Measurements from ENCODE around the gene ZFP91.
"Not testable (repeated sequence)": the region's sequence is repeated elsewhere in the genome, so short reads cannot be mapped to it uniquely, and the experiment has no call there.

ZFP91 gene, protein sequence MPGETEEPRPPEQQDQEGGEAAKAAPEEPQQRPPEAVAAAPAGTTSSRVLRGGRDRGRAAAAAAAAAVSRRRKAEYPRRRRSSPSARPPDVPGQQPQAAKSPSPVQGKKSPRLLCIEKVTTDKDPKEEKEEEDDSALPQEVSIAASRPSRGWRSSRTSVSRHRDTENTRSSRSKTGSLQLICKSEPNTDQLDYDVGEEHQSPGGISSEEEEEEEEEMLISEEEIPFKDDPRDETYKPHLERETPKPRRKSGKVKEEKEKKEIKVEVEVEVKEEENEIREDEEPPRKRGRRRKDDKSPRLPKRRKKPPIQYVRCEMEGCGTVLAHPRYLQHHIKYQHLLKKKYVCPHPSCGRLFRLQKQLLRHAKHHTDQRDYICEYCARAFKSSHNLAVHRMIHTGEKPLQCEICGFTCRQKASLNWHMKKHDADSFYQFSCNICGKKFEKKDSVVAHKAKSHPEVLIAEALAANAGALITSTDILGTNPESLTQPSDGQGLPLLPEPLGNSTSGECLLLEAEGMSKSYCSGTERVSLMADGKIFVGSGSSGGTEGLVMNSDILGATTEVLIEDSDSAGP

DNA sequence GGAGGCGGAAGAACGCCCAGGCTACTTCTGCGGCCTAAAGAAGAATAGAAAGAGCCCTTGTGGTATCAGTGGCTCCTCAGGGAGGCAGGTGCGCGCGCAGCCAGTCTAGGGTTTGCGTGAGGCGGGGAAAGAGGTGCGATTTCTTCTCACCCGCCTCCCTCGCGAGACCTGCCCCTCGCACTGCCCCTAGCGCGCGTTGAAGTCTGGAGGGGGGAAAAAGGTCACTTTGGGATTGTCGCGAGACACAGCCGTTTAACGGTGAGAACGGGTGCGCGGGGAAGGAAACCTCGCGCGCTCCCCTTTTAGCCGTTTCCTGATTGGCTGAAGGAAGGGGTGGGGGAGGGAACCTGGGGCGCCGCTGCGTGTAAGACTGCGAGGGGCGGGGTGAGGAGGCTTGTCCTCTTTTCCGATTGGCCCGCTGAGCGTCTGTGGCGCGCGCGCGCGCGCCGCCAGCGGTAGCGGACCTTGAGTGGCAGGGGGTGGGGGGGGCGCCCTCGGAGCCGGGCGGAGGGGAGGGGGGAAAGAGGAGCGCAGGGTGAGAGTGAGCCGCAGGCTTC is at the start of gene ZFP91:
Gene ZFP91, plus strand, starts transcription at position 429 of the 557 bp plus-strand sequence. CDS start 219 bp downstream, outside the sequence.
- DNase-seq (ENCODE audit: low read depth), result peak; percentile 88

DNA sequence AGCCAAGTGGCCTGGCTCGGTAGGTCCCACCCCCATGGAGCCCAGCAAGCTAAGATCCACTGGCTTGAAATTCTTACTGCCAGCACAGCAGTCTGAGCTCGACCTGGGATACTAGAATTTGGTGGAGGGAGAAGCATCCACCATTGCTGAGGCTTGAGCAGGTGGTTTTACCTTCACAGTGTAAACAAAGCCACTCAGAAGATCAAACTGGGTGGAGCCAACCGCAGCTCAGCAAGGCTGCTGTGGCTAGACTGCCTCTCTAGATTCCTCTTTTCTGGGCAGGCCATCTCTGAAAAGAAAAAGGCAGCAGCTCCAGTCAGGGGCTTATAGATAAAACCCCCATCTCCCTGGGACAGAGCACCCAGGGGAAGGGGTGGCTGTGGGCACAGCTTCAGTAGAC is 48.6 kb upstream of the ZFP91 start:
- DNase-seq (ENCODE audit: low read depth), result no peak

DNA sequence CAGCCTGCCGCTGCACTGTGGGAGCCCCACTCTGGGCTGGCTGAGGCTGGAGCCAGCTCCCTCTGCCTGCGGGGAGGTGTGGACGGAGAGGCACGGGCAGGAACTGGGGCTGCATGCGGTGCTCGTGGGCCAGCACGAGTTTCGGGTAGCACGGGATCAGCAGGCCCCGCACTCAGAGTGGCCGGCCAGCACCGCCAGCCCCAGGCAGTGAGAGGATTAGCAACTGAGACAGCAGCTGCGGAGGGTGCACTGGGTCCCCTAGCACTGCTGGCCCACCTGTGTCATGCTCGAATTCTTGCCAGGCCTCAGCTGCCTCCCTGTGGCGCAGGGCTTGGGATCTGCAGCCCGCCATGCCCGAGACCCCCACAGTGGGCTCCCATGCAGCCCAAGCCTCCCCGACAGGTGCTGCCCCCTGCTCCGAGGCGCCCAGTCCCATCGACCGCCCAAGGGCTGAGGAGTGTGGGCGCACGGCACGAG is 47.0 kb upstream of the ZFP91 start:
- no peak for DNase-seq (ENCODE audit: low read depth)

DNA sequence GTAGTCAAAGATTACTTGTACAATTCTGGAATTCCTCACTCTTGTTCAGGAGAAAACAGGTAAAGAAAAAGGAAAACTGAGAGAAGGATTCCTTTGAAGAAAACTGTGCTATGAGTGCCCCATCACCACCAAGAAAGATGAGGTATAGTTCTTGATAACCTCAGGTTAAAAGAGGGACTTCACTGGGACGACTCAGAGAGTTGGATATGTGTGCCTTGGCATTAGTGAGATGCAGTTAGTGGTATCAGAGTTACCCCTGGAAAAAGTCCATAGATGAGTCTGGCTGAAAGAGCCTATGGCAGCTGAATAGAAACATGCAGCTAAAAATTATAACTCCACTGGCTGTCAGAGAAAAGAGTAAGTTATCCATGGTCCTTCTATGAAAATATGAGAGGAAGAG is 32.0 kb upstream of the ZFP91 start:
- no peak for DNase-seq (ENCODE audit: low read depth)

DNA sequence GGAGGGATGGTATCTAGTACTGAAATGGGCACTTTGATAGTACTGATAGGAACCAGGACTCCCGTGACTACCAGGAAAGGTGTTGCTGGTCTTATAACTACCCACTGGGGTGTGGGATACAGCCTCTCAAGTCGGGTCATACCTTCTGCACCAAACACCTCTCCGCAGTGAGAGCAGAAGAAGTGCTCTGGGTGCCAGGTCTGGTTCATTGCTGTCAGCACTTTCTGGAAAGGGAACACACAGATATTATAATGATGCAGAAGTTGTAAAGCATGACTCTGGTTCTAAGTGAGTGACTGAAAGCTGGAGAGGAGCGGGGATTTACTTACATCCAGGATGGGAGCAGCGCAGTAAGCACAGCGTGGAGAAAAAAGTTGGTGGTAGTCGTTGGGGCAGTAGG is 29.2 kb upstream of the ZFP91 start:
- DNase-seq (ENCODE audit: low read depth), result no peak

DNA sequence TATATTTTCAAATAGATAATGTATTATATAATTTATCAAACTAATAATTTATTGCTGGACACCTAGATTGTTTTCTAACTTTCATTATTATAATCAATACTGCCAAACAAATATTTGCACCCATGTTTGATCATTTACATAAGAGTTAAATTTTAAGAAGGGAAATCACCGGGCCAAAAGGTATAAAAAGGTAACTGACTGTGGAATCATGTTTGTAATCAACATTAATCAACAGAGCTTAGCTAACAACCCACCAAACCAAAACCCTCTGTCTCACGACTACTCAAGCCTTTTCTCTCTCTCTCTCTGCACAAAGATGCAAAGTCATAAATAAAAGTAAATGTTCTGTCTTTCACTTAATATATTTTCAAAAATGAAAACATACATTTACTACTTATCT is 18.0 kb upstream of the ZFP91 start:
- DNase-seq (ENCODE audit: low read depth), result no peak

DNA sequence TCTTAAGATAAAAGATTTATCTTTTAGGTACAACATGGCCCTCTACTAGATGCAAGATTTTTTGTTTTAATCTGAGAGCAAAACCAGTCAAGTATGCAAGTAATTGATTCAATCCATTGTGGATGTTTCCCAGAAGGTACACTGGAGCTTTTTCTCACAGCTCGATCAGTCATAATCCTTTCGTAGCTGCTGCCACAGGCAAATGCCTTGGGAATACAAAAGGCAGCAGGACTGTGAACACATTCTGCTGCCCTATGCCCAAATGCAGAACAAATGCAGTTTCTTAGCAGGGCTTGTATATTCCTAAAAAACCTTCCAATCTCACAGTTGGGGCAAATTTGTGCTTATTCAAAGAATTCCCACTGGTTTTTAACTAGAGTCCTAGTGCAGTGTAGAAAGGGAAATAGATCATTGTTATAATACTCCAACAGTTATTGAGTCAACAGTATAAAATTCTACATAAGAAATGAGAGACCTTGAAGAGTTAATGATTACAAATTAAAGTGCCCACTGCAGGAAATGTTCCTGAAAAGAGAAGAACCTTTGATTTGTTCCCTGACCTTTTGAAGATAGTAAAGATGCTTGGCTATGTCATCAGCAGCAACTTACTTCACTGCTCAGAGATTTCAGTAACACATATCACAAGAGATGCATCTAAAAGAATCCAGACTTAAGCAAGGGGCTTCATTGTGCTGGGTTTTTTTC is 17.3 kb upstream of the ZFP91 start:
- DNase-seq (ENCODE audit: low read depth), result no peak

DNA sequence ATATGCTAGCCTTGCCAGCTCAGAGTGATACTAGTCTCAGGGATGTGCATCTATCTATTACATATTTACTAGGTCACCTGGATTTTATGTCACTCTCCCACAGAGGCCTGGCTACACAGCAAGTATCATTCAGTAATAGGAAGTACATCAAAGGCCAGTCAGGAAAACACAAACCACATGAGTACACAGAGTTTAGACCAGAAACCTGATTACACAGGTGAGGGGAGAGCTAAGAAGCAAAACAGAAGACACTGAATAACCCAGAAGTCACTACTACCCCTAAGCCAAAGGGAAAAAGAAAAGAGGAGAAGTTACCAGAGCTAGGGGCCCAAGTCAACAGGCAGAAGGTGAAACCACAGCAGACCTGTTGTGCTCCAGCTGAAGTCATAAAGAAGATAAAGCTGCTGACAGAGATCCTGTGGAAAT is 16.5 kb upstream of the ZFP91 start:
- no peak for DNase-seq (ENCODE audit: low read depth)

DNA sequence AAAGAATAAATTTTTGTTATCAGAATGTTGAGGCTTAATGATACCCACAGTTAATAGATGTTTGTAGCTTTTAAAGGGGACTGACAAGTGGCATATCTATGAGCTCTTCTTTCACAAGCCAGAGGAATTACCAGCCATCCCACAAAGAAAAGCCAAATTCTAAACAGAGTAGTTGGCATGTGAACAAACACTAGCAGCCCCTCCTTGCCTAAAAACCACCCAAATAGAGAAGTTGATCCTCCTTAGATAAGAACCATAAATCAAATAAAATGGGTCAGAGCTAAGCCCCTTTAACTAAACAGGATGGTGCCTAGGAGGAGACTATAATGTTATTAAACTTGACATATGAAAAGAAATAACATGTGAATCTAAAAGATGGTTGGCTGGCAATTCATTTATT is 14.6 kb upstream of the ZFP91 start:
- no peak for DNase-seq (ENCODE audit: low read depth)

DNA sequence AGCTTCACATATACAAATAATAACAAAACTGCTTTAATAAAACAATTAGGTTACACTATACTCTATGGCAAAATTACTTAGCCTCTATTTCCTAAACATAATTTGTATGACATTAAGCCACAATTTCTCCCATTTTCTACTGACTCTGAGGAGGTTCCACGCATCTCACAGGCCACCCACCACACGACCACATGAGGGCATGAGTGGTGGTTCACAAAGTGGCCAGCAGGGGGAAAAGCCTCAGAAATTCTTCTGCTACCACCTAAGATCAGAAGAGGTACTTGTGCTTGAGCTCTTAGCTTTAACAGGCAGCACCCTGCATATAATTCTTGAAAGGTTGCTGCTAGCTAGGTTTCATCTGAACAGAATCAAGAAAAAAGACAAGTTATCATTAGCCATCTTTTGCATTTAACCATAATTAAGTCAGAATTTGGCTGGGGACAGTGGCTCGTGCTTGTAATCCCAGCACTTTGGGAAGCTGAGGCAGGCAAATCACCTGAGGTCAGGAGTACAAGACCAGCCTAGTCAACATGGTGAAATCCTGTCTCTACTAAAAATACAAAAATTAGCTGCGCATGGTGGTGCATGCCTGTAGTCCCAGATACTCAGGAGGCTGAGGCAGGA is 10.9 kb upstream of the ZFP91 start:
- DNase-seq (ENCODE audit: low read depth), result peak; percentile 48

DNA sequence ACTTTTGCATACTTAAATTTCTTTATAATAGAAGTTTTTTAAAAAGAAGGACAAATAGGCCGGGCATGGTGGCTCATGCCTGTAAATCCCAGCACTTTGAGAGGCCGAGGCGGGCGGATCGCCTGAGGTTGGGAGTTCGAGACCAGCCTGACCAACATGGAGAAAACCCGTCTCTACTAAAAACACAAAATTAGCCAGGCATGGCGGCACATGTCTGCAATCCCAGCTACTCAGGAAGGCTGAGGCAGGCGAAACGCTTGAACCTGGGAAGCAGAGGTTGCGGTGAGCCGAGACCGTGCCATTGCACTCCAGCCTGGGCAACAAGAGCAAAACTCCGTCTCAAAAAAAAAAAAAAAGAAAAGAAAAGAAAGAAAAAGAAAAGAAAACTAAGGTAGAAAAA is 6.0 kb upstream of the ZFP91 start:
- not testable (repeated sequence) for DNase-seq (ENCODE audit: low read depth)

DNA sequence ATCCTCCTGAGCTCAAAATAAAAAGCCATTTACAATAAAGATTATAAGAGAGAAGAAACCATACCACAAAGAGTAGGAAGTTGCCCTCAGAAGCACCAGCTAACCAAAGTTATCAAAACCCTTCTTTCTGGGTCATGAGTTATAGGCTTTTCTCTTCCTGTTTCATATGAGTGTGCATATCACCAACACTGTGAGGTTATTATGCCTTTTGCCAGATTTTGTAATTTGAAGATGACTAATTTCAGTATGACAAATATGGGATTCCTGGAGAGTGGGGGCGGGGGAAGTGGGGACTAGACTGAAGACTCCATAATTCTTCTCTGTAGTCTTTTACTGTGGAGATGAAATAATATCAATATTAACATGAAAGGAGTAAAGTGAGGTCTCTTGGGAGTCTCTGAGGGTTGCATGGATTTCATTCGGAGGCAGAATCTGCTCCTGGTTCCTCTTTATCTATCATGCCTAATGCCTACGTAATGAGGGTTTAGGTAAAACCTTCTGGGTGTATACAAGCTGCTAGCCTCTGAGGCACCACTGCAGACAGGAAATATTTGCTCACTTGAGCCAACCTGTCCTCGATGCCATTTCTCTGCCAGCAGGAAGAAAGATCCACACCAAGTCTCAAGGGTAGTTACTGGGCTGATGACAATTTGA is 5.3 kb upstream of the ZFP91 start:
- no peak for DNase-seq (ENCODE audit: low read depth)

DNA sequence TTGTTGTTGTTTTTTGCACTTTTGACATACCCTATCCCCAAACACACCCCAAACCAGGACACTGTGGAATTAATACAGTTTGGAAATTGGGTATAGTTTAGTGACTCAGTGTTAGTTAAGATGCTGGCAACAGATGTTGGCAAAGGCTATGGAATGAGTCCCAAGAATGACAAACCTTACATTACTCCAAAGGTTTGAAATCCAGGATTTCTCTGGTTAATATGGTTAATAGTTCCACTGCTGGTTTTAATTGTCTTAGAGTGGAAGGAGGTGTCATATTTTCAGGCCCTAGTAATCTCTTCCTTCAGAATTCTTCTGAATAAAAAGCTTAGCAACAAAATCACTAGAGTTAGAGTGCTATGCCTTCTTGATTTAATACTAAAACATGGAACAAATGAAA is 4.0 kb upstream of the ZFP91 start:
- no peak for DNase-seq (ENCODE audit: low read depth)

DNA sequence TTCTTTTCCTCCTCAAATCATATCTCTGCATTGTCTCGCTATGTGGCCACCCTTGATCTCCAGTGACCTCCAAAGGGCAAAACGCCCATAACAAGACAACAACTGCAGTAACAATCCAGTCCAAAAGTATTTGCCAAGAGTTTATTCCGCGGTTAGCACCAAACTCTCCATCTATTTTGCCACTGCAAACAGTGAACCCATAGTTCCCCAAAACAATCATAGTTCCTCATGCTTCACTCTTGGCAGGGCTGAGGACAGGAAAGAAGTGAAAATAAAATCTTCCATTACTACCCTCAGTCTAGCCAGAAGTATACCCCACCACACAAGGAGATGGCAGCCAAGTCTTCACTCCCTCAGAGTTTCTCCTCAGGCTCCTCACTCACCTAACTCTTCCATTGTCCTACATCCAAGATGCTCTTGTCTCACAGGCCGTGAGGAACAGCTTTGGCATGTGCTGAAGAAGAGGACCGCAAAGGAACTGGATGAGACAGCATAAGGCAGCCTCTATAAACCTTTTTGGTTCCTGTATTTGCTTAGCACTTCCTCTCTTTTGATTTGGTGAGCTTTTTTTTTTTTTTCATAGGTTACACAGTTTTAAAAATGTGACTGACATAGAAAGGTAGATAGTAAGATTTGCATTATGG is 3.4 kb upstream of the ZFP91 start, which contains the start of gene LPXN:
Gene LPXN, minus strand, starts transcription at position 480 of the 644 bp plus-strand sequence. Its CDS starts 84 bp downstream, at position 396.
- peak; percentile 30 for DNase-seq (ENCODE audit: low read depth)

DNA sequence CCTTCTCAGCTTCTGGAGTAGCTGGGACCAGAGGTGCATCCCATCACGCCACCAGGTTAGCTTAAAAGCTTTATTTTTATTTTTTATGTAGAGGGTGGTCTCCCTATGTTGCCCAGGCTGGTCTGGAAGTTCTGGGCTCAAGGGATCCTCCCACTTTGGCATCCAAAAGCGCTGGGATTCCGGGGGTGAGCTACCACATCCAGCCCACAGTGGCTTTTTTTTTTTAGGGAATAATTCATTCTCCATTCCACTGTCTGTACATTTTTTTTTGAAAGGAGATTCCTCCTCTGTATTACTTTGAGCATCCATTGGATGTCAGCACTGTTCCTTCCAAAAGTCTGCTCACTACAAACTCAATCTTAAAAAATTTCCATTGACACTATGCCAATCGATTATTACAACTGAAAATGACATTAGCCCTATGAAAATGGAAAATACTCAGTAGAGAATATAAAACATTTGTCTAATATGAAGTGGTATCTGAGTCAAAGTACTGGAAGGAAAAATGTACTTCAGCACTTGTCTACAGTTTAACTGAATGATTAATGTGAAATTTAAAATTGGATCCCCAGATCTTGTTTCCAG is 1.9 kb upstream of the ZFP91 start:
- DNase-seq (ENCODE audit: low read depth), result no peak

DNA sequence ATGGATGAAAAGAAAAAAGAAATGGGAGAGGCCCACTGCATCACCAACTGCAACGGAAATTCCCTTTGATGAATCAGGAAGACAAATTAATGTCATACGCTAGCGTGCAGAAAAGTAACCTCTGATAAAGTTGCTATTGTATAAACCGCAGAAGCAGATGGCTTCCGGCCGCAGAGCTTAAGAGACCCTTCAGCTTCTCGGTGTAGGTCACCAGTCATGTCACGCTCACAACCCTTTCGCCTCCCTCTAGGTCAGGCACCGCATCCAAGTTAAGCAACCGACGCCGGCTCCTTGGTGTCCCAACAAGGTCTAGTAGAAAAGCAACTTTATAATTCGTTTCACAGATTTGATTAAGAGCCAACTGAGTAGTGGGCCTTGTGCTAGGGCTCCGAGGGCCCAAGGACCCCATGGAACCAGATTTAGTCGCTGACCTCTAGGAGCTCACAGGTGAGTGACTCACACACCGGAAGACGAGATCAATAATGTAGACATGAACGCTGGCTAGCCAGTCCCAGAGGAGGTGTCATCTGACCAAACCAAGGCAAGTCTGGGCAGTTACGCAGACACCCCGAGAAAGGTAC is 1.2 kb upstream of the ZFP91 start:
- peak; percentile 79 for DNase-seq (ENCODE audit: low read depth)

DNA sequence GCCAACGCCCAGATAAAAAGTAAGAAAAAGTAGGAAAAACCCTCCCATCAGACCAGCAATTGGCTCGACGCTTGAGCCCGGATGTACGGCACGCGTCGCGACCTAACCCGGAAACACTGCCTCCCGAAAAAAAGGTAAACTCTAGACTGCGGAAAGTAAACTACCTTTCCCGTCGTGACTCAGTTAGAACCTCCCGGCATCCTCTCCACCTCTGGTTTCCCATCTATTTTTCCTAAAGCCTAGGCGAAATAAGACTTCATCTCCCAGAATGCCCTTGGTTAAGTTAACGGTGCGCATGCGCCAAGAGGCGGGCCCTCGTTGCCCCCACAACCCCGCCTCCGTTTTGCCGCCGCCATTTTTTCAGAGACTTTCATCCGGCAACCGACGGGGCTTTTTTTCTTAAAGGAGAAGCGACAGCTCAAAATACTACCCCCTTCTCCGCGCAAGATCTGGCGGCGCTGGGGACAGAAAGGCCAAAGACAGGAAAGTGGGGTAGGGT is 678 bp upstream of the ZFP91 start:
- DNase-seq (ENCODE audit: low read depth), result peak; percentile 80

DNA sequence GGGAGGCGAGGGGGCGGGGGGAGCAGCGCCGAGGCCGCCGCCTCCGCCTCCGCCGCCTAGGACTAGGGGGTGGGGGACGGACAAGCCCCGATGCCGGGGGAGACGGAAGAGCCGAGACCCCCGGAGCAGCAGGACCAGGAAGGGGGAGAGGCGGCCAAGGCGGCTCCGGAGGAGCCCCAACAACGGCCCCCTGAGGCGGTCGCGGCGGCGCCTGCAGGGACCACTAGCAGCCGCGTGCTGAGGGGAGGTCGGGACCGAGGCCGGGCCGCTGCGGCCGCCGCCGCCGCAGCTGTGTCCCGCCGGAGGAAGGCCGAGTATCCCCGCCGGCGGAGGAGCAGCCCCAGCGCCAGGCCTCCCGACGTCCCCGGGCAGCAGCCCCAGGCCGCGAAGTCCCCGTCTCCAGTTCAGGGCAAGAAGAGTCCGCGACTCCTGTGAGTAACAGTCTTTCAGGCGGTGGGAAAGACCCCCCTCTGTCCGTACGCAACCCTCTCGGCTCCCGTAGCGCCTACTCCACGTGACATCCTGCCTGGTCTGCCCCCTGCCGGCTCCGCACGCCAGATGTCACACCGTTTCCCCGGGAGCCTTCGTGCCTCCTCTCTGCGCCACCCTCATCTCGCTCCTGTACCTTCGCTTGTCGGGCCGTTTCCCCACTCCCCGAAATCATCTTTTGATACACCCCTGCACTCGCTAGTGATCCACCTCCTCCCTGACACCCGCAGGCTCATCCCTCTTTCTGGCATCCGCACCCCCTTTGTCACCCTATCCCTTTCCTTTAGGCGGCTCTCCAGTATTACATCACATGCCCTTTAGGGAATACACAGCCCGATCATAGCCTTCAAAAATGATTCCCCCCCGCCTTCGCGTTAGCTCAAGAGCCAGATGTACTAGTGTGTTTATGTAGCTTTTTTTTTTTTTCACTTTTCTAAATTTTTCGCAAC is 598 bp downstream of the ZFP91 start:
- DNase-seq (ENCODE audit: low read depth), result peak; percentile 85

DNA sequence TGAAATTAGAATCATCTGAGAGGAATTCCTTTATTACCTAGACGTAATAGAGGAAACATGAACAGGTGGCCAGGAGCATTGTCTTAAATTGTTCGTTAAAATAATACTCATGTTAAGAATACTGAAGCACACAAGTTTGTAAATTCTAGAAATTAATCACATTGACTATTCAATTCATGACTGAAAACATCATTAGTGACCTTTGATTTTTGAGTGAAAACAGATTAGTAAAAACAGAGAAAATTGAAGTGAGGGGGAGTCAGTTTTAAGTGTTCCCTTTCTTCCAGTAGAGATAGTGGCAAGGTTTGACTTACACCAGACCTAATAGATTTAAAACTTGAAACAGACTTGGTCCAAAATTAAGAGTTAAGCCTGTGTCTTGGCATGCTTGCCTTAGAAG is 1.4 kb downstream of the ZFP91 start:
- DNase-seq (ENCODE audit: low read depth), result no peak

Measured in CMK (cell line).